Neural crest cell (in vitro differentiated cells): ENCODE results near the gene MTFP1. TPM values are rescaled to one million over a fixed set of nuclear protein-coding genes. Genes with fewer than 3 reads are reported as not detected.
A peak's percentile ranks its signal among the peaks of the same experiment; 100 is the strongest.

ENCODE experiments used
- DNase-seq: peaks from one replicate; pipeline ENCODE4 v3.0.0; 2021; ENCODE audit warnings: low read depth, mixed read lengths, low spot score
- H3K27ac Mint-ChIP-seq: one replicate; pipeline ENCODE4 v1.8.0; 2021; ENCODE audit warnings: mild to moderate bottlenecking, mixed read lengths; ENCODE audit not compliant: unreplicated experiment
- H3K27me3 Mint-ChIP-seq: 2 replicates; pipeline ENCODE4 v1.8.0; 2021; ENCODE audit warnings: low read depth, mild to moderate bottlenecking, mixed read lengths
- H3K36me3 Mint-ChIP-seq: 2 replicates; pipeline ENCODE4 v1.8.0; 2021; ENCODE audit warnings: low read depth, mild to moderate bottlenecking, mixed read lengths
- H3K4me1 Mint-ChIP-seq: 2 replicates; pipeline ENCODE4 v1.8.0; 2021; ENCODE audit warnings: mixed read lengths
- H3K4me3 Mint-ChIP-seq: one replicate; pipeline ENCODE4 v1.8.0; 2021; ENCODE audit warnings: mild to moderate bottlenecking, mixed read lengths
- H3K9me3 Mint-ChIP-seq: 2 replicates; pipeline ENCODE4 v1.8.0; 2021; ENCODE audit warnings: mixed read lengths
- CTCF ChIP-seq: fragments of 200-600 bp; sonication (generic); conservative IDR thresholded peaks from 2 replicates; pipeline ENCODE4 v1.5.0; 2021; ENCODE audit warnings: antibody characterized with exemption, mild to moderate bottlenecking
- long read RNA-seq: library from polyadenylated mRNA; unstranded; transcript quantifications from one replicate; pipeline ENCODE4 v2.0.0, GENCODE V29; 2020
- total RNA-seq: library from RNA; stranded (reverse); gene quantifications from 2 replicates; pipeline ENCODE4 v1.2.1, GENCODE V29; 2021

Gene MTFP1
- 37.4 and 38.9 TPM in 2 replicates for total RNA-seq
- long read RNA-seq, transcript MTFP1-201 (4 exons, 1,370 nt): major isoform, 20 of 23 reads
- long read RNA-seq, partial matches to known transcripts: 0 of 23 reads
- long read RNA-seq, other reads (novel, unspliced or antisense): 2 of 23 reads

GRCh38 chr22:30425616-30426387, at the start of gene MTFP1:
Gene MTFP1, plus strand, starts transcription at chr22:30425768. Its CDS starts 112 bp downstream, at chr22:30425880.
- H3K36me3 Mint-ChIP-seq: no peaks in the 10 kb centered on the region
- TF ChIP-seq CTCF: no peak
- H3K9me3 Mint-ChIP-seq: no peaks in the 10 kb centered on the region
- H3K4me1 Mint-ChIP-seq: peaks cover 52% of the 10 kb centered on the region
- peak; percentile 63 for DNase-seq
- peak within 1 kb of the TSS; percentile 97 for H3K27ac Mint-ChIP-seq
- peak within 1 kb of the TSS; percentile 97 for H3K4me3 Mint-ChIP-seq
- no peaks in the 10 kb centered on the region for H3K27me3 Mint-ChIP-seq

GRCh38 chr22:30380011-30380410, 45.6 kb upstream of the MTFP1 start:
- H3K4me3 Mint-ChIP-seq: no peak overlapping the region
- H3K27ac Mint-ChIP-seq: no peak overlapping the region
- no peaks in the 10 kb centered on the region for H3K9me3 Mint-ChIP-seq
- no peak for TF ChIP-seq CTCF
- no peaks in the 10 kb centered on the region for H3K4me1 Mint-ChIP-seq
- H3K27me3 Mint-ChIP-seq: no peaks in the 10 kb centered on the region
- H3K36me3 Mint-ChIP-seq: no peaks in the 10 kb centered on the region
- DNase-seq: no peak

GRCh38 chr22:30381264-30381663, 44.3 kb upstream of the MTFP1 start:
- H3K9me3 Mint-ChIP-seq: no peaks in the 10 kb centered on the region
- no peaks in the 10 kb centered on the region for H3K36me3 Mint-ChIP-seq
- H3K27ac Mint-ChIP-seq: no peak overlapping the region
- no peak overlapping the region for H3K4me3 Mint-ChIP-seq
- DNase-seq: no peak
- no peaks in the 10 kb centered on the region for H3K27me3 Mint-ChIP-seq
- no peak for TF ChIP-seq CTCF
- peaks cover 2% of the 10 kb centered on the region for H3K4me1 Mint-ChIP-seq

- H3K9me3 Mint-ChIP-seq: no peaks in the 10 kb centered on the region
- no peaks in the 10 kb centered on the region for H3K36me3 Mint-ChIP-seq
- H3K27me3 Mint-ChIP-seq: no peaks in the 10 kb centered on the region
- H3K4me1 Mint-ChIP-seq: peaks cover 9% of the 10 kb centered on the region
- no peak for TF ChIP-seq CTCF
- H3K4me3 Mint-ChIP-seq: no peak overlapping the region
- no peak overlapping the region for H3K27ac Mint-ChIP-seq
- DNase-seq: no peak
Measured at GRCh38 chr22:30382340-30382739, 43.2 kb upstream of the MTFP1 start.

GRCh38 chr22:30383061-30383460, 42.5 kb upstream of the MTFP1 start:
- no peaks in the 10 kb centered on the region for H3K9me3 Mint-ChIP-seq
- no peak for TF ChIP-seq CTCF
- no peak overlapping the region for H3K4me3 Mint-ChIP-seq
- peaks cover 12% of the 10 kb centered on the region for H3K4me1 Mint-ChIP-seq
- no peak for DNase-seq
- no peaks in the 10 kb centered on the region for H3K27me3 Mint-ChIP-seq
- no peaks in the 10 kb centered on the region for H3K36me3 Mint-ChIP-seq
- H3K27ac Mint-ChIP-seq: no peak overlapping the region
